H9 (cell line): Measurements from ENCODE around the gene SCTR. TPM values are rescaled to one million over a fixed set of nuclear protein-coding genes. Genes with fewer than 3 reads are reported as not detected.

Experiments used
- DNase-seq: peaks from one replicate; pipeline ENCODE4 v3.0.0-alpha.2; 2017
- H2AFZ ChIP-seq: one replicate; pipeline ENCODE4 v1.6.1; 2013; ENCODE audit warnings: mild to moderate bottlenecking, low read length, control low read depth, moderate library complexity
- H2AK5ac ChIP-seq: 2 replicates; pipeline ENCODE4 v1.6.1; 2013; ENCODE audit warnings: low read length, control low read depth, mixed read lengths; ENCODE audit not compliant: insufficient read length
- H2BK120ac ChIP-seq: one replicate; pipeline ENCODE4 v1.6.1; 2013; ENCODE audit warnings: low read depth, mild to moderate bottlenecking, low read length, control low read depth, inconsistent platforms; ENCODE audit not compliant: poor library complexity, severe bottlenecking
- H2BK12ac ChIP-seq: 2 replicates; pipeline ENCODE4 v1.6.1; 2013; ENCODE audit warnings: low read length, control low read depth, mixed read lengths, low read depth; ENCODE audit not compliant: insufficient read length
- H2BK15ac ChIP-seq: 2 replicates; pipeline ENCODE4 v1.6.1; 2013; ENCODE audit warnings: low read depth, low read length, control low read depth
- H2BK20ac ChIP-seq: one replicate; pipeline ENCODE4 v1.6.1; 2013; ENCODE audit warnings: low read depth, mild to moderate bottlenecking, low read length, control low read depth, inconsistent platforms; ENCODE audit not compliant: poor library complexity, severe bottlenecking
- H2BK5ac ChIP-seq: 2 replicates; pipeline ENCODE4 v1.6.1; 2013; ENCODE audit warnings: low read length, control low read depth, mixed read lengths; ENCODE audit not compliant: insufficient read length
- H3K14ac ChIP-seq: 2 replicates; pipeline ENCODE4 v1.6.1; 2013; ENCODE audit warnings: low read length, control low read depth; ENCODE audit not compliant: insufficient read depth
- H3K18ac ChIP-seq: 2 replicates; pipeline ENCODE4 v1.6.1; 2013; ENCODE audit warnings: low read depth, mild to moderate bottlenecking, mixed read lengths, low read length, control low read depth; ENCODE audit not compliant: insufficient read length
- H3K23ac ChIP-seq: 2 replicates; pipeline ENCODE4 v1.6.1; 2013; ENCODE audit warnings: low read length, control low read depth, mixed read lengths, low read depth; ENCODE audit not compliant: insufficient read length
- H3K23me2 ChIP-seq: 2 replicates; pipeline ENCODE4 v1.6.1; 2013; ENCODE audit warnings: low read depth, mild to moderate bottlenecking, mixed read lengths, low read length, control low read depth; ENCODE audit not compliant: insufficient read length, poor library complexity, severe bottlenecking
- H3K27ac ChIP-seq: 2 replicates; pipeline ENCODE4 v1.5.1; 2013; ENCODE audit warnings: low read length, control low read depth, mixed read lengths, low read depth; ENCODE audit not compliant: insufficient read length
- H3K27me3 ChIP-seq: 2 replicates; pipeline ENCODE4 v1.6.1; 2013; ENCODE audit warnings: low read length, control low read depth, inconsistent platforms; ENCODE audit not compliant: insufficient read depth
- H3K4ac ChIP-seq: 2 replicates; pipeline ENCODE4 v1.6.1; 2013; ENCODE audit warnings: low read depth, mild to moderate bottlenecking, control low read depth, inconsistent platforms, low read length, moderate library complexity
- H3K4me1 ChIP-seq: 2 replicates; pipeline ENCODE4 v1.6.1; 2013; ENCODE audit warnings: low read length, control low read depth, inconsistent platforms; ENCODE audit not compliant: insufficient read depth
- H3K4me2 ChIP-seq: 2 replicates; pipeline ENCODE4 v1.6.1; 2013; ENCODE audit warnings: low read length, control low read depth, mixed read lengths; ENCODE audit not compliant: insufficient read length, insufficient read depth
- H3K56ac ChIP-seq: 2 replicates; pipeline ENCODE4 v1.6.1; 2013; ENCODE audit warnings: low read depth, mild to moderate bottlenecking, mixed read lengths, low read length, control low read depth; ENCODE audit not compliant: insufficient read length
- H3K79me1 ChIP-seq: 2 replicates; pipeline ENCODE4 v1.6.1; 2013; ENCODE audit warnings: low read depth, mild to moderate bottlenecking, moderate library complexity, low read length, control low read depth, inconsistent platforms; ENCODE audit not compliant: insufficient read depth, poor library complexity, severe bottlenecking
- H3K79me2 ChIP-seq: 2 replicates; pipeline ENCODE4 v1.6.1; 2013; ENCODE audit warnings: low read length, control low read depth, inconsistent platforms; ENCODE audit not compliant: insufficient read depth
- H3K9ac ChIP-seq: 2 replicates; pipeline ENCODE4 v1.6.1; 2013; ENCODE audit warnings: low read length, control low read depth, mixed read lengths; ENCODE audit not compliant: insufficient read length; ENCODE audit errors: extremely low read depth
- H3K9me3 ChIP-seq: one replicate; pipeline ENCODE4 v1.6.1; 2013; ENCODE audit warnings: low read depth, low read length, inconsistent platforms; ENCODE audit not compliant: control insufficient read depth
- H3T11ph ChIP-seq: one replicate; pipeline ENCODE4 v1.6.1; 2013; ENCODE audit warnings: mild to moderate bottlenecking, low read length, control low read depth, inconsistent platforms
- H4K20me1 ChIP-seq: one replicate; pipeline ENCODE4 v1.6.1; 2013; ENCODE audit not compliant: control insufficient read depth, insufficient read length, insufficient read depth
- H4K5ac ChIP-seq: 2 replicates; pipeline ENCODE4 v1.6.1; 2013; ENCODE audit warnings: low read depth, mild to moderate bottlenecking, mixed read lengths, low read length, control low read depth; ENCODE audit not compliant: insufficient read length
- H4K8ac ChIP-seq: replicated peaks from 2 replicates; pipeline ENCODE4 v1.6.1; 2013; ENCODE audit warnings: low read length, control low read depth, mixed read lengths, low read depth; ENCODE audit not compliant: insufficient read length
- H4K91ac ChIP-seq: 2 replicates; pipeline ENCODE4 v1.6.1; 2013; ENCODE audit warnings: low read depth, mild to moderate bottlenecking, moderate library complexity, mixed read lengths, low read length, control low read depth; ENCODE audit not compliant: insufficient read length
- H3K27ac Mint-ChIP-seq, 3 experiments: 2 replicates in 2 of 3; 3 replicates in 1 of 3; pipeline ENCODE4 v1.8.0; 2020 to 2021; ENCODE audit warnings: mixed read lengths in 3 of 3, mild to moderate bottlenecking in 1 of 3, moderate library complexity in 1 of 3
- H3K27me3 Mint-ChIP-seq: 2 replicates; pipeline ENCODE4 v1.8.0; 2021; ENCODE audit warnings: low read depth, mild to moderate bottlenecking, moderate library complexity, mixed read lengths
- H3K36me3 Mint-ChIP-seq, 3 experiments: 2 replicates in 2 of 3; 3 replicates in 1 of 3; pipeline ENCODE4 v1.8.0; 2020 to 2021; ENCODE audit warnings: low read depth in 3 of 3, mixed read lengths in 3 of 3; ENCODE audit not compliant: insufficient read depth in 1 of 3
- H3K4me1 Mint-ChIP-seq, 2 experiments: 2 replicates each; pipeline ENCODE4 v1.8.0; 2020; ENCODE audit warnings: mixed read lengths in 2 of 2
- H3K4me3 Mint-ChIP-seq, 2 experiments: 2 replicates in 1 of 2; 3 replicates in 1 of 2; pipeline ENCODE4 v1.8.0; 2020 to 2021; ENCODE audit warnings: mild to moderate bottlenecking in 2 of 2, mixed read lengths in 2 of 2, moderate library complexity in 1 of 2
- H3K9me3 Mint-ChIP-seq, 2 experiments: 2 replicates in 1 of 2; 3 replicates in 1 of 2; pipeline ENCODE4 v1.8.0; 2020; ENCODE audit warnings: mild to moderate bottlenecking in 2 of 2, mixed read lengths in 2 of 2, moderate library complexity in 1 of 2
- CTCF ChIP-seq: fragments of 200-600 bp; sonication (generic); conservative IDR thresholded peaks from 3 replicates; pipeline ENCODE4 v1.8.0; 2021; ENCODE audit warnings: antibody characterized with exemption, mild to moderate bottlenecking
- WGBS: extraction: QIAGEN DNeasy Blood & Tissue Kit; methylation state at CpG from one replicate; pipeline ENCODE4 v1.1.7; 2013; ENCODE audit warnings: missing lambda C conversion rate, low lambda C conversion rate, mixed read lengths; ENCODE audit not compliant: insufficient read length; ENCODE audit errors: extremely low coverage; 5-methylcytosine and 5-hydroxymethylcytosine counted together
- total RNA-seq: library from RNA; stranded (reverse); gene quantifications from 2 replicates; pipeline ENCODE4 v1.2.1, GENCODE V29; 2021

The SCTR gene
- total RNA-seq, 1 experiment from 2014 or later: not detected

DNA sequence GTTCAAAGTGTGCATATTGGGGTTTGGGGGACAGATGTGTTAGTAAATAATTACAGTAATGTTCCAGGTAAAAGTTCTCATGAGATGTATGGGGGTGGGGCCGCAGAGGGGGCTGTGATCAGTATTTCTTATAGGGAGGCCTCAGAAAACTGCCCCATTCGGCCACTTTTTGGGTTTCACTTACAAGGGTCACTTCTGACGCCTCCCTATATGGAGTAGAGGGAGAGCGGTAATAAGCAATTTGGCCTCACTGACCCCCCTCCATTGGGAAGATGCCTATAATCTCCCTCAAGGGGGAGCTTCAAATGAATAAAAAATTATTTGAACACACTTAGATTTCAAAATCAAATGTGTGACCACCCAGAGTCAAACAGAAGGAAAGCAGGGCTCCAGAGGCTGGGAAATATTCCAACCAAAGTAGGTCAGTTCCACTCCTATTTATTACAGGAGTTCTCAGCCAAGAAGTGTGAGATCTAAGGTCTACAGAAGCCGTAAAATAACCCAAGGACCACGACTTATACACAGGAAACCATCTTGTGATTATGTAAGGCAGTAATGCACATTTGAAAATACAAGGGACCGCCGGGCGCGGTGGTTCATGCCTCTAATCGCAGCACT, 2.7 kb downstream of the SCTR start:
- Histone ChIP-seq H3K79me2 (no peaks in the 10 kb centered on the region), H4K91ac (no peak overlapping the region), H2BK15ac (no peak overlapping the region), H2BK120ac (no peak overlapping the region), H3T11ph (no peak overlapping the region), H3K56ac (no peak overlapping the region), H3K4me2 (no peak overlapping the region), H2AK5ac (no peak overlapping the region), H3K27me3 (peaks cover 22% of the 10 kb centered on the region), H3K14ac (no peak overlapping the region), H3K23ac (no peak overlapping the region), H3K18ac (no peak overlapping the region), H3K27ac (no peak overlapping the region), H2AFZ (no peak overlapping the region), H2BK20ac (no peak overlapping the region), H3K79me1 (no peaks in the 10 kb centered on the region), H2BK5ac (no peak overlapping the region), H3K4ac (no peak overlapping the region), H4K8ac (no peak overlapping the region), H2BK12ac (no peak overlapping the region), H4K5ac (no peak overlapping the region), H3K4me1 (no peaks in the 10 kb centered on the region), H3K9ac (no peak overlapping the region), H3K23me2 (peaks cover 8% of the 10 kb centered on the region), H3K9me3 (no peaks in the 10 kb centered on the region), H4K20me1 (no peaks in the 10 kb centered on the region)
- peaks cover 74% of the 10 kb centered on the region for H3K27me3 Mint-ChIP-seq
- peaks cover 0 to 4% of the 10 kb centered on the region in 2 experiments; a peak in 1 of 5 replicates for H3K9me3 Mint-ChIP-seq
- H3K4me1 Mint-ChIP-seq: peaks cover 25 to 32% of the 10 kb centered on the region in 2 experiments
- WGBS: no CpG with 5 or more reads among the region's 11 CpGs
- H3K4me3 Mint-ChIP-seq: no peak overlapping the region
- TF ChIP-seq CTCF: no peak
- H3K36me3 Mint-ChIP-seq: peaks cover 0 to 2% (median 0%) of the 10 kb centered on the region in 3 experiments; a peak in 2 of 7 replicates
- no peak overlapping the region for H3K27ac Mint-ChIP-seq
- DNase-seq: no peak
